ENCODE data around the gene FJX1.
A peak's percentile ranks its signal among the peaks of the same experiment; 100 is the strongest.

FJX1 gene, protein sequence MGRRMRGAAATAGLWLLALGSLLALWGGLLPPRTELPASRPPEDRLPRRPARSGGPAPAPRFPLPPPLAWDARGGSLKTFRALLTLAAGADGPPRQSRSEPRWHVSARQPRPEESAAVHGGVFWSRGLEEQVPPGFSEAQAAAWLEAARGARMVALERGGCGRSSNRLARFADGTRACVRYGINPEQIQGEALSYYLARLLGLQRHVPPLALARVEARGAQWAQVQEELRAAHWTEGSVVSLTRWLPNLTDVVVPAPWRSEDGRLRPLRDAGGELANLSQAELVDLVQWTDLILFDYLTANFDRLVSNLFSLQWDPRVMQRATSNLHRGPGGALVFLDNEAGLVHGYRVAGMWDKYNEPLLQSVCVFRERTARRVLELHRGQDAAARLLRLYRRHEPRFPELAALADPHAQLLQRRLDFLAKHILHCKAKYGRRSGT

DNA sequence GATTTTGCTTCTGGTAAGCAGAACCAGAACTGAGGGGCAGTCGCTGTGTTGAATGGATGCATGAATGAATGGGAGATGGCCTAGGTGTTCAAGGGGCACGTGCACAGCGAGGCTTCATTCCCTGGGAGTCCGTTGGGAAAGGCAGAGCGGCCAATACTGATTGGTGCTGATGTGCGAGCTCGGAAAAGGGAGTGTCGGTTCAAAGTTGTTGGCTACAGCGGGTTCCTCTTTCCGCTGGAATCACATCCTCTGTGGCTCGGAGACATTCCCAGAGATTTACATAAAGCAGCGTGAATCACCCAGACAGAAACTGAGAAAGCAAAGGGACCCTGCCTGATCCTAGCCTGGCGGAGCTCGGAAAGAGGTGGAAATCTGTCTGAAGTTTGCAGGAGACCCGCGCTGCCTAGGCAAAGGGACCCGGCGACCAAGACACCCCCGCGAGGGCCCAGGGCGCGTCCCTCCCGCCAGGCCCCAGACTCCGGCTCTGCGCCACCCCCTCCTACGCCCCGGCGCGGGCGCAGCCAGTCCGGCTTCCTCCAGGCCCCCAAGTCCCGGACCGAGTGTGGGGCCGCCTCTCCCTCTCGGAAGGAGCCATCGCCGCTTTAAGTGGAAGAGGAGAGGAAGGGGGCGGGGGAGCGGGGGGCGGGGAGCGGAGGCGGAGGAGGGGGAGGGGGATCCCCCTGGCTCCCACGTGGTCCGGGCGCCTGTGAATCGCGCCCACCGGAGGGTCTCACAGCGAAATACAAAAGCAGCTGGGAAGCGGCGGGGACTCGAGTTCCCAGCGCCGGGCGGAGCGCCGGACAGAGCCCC, at the start of gene FJX1:
FJX1 (plus strand) TSS at position 774 of the 810 bp plus-strand sequence. CDS start 177 bp downstream, outside the sequence.
- peak; percentile 54 for DNase-seq

DNA sequence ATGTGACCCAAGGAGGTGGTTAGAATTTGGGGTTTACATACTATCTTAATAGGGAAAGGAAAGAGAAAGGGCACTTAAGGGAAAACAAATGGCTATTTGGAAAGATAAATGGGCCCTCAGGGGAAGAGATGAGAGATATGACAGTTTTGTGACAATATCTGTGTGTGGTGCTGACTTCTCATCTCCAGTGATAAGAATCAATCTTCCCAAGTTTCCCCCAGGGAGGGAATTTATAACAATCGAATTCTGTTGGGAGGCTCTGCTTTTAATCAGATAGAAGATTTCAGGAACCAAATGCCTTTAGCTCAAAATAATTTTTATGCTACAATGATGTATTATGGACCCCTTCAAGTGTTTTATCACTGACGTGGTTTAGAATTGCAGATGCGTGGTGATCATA, 46.6 kb upstream of the FJX1 start:
- no peak for DNase-seq

DNA sequence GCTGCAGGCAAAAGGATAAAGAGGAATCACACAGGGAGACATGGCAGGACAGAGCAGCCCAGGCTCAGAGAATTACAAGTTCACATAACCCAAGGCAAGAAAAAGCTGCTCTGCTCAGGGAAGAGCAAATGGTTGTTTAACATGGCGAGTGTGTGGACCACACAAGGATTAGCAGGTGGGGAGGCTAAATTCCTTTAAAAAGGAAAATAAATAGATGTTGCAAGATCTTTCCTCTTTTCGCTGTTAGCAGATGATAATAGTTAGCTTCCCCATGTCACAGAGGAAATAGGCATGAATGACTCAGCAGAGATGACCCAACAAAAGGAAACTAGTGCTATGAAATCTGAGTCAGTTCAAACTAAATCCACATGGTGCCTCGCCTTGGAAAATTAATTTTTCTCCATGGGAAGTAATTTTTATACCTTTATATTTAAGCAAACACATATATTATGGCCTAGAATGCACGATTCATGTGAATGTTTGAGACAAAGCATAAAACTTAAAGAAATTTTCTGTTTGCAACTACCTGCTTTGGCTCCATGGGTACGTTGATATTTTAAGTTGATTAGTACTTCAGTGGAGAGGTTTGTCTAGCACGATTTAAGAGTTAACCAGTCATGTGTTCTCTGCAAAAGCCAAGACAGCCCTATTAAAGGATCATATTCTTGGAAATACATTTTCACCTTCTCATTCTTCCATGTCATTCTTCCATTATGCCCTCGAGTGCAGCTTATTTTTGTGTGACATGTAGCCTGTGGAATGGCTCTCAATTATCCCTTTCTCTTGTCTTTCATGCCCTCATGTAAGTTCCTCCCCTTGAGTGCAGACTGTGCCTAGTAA, 38.5 kb upstream of the FJX1 start:
- peak; percentile 21 for DNase-seq

DNA sequence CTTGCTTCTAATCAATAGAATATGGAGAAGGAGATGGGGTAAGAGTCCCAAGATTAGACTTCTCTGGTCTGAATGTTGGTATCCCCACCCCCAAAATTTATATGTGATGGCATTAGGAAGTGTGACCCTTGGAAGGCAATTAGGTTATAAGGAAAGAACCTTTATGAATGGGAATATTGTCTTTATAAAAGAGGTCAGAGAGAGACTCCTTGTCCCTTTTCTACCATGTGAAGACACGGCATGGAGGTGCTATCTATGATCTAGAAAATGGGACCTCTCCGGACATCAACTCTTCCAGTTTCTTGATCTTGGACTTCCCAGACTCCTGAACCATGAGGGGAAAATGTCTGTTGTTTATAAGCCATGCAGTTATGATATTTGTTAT, 37.9 kb upstream of the FJX1 start:
- DNase-seq, result no peak

DNA sequence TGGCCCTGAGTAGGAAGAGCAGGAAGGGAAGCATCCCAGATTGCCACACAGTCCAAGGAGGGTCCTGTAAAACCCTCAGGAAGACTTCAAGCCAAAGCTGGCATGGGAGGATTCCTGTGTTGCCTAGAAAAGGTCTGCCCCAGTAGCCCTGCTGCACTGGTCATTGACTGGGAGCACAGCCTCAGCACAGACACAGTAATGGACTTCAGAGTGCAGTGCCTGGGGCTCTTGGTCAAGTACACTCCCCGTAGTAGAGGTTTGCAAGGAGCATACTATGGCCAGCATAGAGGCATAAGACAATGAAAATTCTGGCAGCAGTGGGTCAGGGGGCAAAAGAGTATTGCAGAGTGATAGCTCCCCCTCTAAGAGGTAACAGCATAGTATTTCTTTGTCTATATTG, 36.2 kb upstream of the FJX1 start:
- no peak for DNase-seq

DNA sequence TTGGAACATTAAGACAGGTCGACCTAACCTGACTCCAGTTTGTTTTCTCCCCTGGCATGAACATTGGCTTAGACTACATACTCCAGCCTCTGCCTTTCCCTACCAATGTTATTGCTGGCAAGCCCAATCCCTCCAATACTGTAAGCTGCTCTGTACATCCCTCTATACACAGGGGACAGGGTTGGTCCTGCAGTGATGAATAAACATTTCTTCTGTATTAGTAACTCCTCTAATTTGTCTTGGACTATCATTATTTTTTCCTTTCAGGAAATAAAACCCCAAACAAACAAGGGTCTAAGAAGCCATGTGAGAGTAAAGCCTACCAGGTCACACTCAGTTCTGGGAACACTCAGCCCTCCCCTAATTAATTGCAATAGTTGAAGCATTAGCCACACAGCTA, 35.1 kb upstream of the FJX1 start:
- DNase-seq, result no peak

DNA sequence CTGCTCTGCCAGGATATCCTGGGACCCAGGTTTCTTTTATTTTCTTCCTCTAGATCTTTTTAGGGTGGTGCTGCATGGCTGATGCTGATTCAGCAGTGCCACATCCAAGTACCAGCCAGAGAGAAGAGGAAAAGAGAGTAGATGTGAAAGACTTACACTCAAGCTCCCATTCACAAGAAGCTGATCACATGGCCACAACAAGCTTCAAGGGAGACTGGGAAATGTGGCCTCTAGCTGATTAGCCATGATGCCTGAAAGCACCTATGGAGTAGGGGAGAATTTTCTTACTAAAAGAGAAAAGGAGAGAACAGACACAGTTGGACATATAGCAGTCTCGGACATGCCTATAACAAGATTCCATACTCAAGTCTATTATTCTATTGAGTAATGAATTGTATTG, 34.4 kb upstream of the FJX1 start:
- no peak for DNase-seq

DNA sequence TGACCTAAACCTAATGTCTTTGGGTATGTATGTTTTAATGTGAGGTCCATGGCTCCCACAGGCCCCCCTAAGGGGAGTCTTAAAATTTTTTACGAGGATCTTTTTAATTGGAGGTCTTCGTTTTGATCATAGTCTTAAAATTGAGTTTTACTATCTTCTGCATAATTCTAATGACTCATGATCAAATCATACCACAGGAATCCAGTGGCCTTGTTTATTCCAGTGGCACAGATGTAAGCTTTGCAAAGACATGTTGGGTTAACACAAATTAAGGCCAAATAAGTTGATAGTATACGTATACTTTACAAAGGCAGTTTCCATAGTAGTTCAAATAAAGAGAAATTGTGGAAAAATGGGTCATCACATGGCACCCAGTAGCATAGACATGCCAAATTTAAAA, 33.9 kb upstream of the FJX1 start:
- DNase-seq, result no peak

DNA sequence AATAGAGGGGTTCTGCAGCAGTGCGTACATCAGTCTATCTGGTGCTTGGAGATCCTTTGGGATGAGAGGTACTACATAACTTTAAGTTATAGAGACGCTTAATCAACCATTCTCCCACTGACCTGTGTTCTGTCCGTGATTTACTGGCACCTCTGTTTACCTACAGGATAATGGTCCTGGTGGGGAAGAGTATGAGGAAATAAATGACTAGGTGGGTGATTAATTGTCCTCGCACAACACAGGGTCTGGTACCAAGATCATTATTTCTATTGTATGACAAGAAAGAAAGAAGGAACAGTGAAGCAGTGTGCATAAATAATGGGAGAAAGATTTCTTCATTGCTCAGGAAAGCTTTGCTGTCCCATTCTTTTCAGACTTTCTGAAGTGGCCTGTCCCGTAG, 32.8 kb upstream of the FJX1 start:
- no peak for DNase-seq

DNA sequence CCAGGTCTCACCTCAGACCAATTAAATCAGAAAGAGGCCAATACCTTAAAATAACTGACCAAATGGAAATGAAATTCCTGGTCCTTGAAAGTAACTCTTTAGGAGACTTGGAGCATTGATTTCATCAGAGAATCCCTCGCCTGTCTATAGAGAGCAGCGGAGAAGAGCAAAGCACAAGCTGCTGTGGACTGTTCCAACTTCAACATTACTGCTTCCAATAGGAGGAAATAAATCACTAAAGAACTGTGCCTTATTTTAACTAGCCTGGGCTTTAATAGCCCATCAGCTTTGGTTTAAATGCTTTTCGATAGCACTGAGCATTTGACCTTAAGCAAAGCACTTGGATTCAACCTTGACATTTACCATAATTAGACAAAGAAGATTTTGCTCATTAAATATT, 32.0 kb upstream of the FJX1 start:
- DNase-seq, result no peak

DNA sequence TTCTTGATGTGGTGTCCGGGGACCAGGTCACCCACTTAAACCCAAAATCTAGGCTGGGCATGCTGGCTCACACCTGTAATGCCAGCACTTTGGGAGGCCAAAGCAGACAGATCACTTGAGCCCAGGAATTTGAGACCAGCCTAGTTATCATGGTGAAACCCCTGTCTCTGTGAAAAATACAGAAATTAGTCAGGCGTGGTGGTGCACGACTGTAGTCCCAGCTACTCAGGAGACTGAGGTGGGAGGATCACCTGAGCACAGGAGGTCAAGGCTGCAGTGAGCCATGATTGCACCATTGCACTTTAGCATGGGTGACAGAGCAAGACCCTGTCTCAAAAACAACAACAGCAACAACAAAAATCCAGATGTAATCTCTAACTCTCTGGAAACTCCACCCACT, 30.3 kb upstream of the FJX1 start:
- DNase-seq, result no peak

DNA sequence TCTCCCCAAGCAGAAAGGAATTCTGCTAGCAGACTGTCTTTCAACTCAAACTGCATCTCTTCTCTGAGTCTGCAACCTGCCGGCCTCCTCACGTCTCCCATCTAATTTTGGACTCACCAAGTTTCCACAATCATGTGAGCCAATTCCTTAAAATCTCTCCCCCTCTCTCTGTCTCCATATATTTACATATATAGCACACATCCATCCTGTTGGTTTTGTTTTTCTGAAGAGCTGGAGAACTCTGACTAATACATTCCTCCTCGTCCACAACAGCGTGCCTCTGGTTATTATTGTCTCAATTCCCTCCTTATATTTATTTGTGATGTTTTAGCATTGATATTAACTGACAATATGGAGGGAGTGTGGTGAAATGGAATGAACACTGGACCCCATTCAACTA, 29.6 kb upstream of the FJX1 start:
- DNase-seq, result no peak

DNA sequence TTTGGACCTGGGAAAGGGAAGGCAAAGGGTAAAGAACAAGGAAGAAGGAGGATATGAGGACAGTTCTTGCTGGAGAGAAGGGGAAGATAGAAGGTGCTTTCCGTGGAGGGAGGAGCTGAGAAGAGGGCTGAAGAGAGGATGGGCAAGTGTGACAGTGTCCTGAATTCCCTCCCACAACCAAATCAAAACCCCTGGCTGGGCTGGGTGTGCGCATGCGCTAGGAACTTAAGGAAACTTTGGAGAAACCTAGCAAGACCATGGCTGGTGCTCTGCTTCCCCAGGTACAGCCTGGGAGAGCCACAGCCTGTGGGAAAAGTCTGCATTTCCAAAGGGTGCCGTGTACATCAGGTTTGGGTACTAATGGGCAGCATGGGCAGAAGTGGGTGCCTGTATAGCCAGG, 29.0 kb upstream of the FJX1 start:
- DNase-seq, result no peak

DNA sequence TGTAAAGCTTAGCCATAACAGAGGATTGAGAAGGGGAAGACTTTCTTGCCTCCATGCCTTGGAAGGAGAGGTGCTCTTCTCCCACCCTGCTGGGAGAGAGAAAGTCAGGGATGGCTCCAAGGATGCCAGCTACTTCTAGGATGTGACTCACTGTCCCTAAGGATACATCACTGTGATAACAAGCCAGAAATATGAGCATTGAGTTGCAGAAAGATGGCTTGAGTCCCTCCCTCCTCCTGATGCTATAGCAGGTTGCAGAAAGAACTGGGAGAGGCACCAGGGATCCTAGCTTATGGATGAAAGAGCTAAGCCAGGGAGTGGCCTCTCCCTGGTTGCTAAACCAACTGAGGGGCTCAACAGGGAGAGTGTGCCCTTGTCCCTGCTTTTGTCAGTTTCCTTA, 27.8 kb upstream of the FJX1 start:
- DNase-seq, result no peak

DNA sequence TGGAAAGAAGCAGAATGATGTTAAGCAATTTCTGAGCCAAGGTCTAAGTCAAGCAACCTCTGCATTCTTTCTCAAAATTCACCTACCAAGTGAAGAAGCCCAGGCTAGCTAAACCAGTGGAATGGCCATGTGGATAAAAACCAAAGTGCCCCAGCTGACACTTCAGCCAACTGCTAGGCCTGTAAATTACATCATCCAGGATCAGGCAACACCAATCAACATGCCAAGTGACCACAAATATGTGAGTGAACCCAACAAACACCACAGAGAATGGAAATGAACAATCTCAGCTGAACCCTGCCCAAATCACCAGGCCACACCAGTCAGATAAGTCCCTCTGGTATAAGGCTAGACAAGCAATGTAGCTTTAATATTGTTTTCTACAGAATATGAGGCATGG, 25.1 kb upstream of the FJX1 start:
- DNase-seq, result no peak

DNA sequence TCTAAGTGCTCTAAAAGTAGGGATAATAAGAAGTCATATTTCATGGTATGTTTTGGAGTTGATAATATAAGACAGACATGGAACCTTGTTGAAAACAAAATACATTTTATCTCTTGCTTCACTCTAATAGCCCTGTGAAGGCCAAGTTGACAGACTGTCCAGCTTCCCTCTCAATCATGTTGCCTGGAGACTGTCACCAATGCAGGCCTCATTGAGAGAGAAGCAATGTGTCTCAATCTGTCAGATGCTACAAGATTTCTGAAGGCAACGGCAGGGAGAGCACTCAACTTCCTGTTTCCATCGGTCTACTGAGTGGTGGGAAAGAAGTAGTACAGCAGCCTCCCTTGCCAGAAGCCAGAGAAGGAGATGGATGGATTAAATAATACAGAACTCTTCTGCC, 23.6 kb upstream of the FJX1 start:
- no peak for DNase-seq

DNA sequence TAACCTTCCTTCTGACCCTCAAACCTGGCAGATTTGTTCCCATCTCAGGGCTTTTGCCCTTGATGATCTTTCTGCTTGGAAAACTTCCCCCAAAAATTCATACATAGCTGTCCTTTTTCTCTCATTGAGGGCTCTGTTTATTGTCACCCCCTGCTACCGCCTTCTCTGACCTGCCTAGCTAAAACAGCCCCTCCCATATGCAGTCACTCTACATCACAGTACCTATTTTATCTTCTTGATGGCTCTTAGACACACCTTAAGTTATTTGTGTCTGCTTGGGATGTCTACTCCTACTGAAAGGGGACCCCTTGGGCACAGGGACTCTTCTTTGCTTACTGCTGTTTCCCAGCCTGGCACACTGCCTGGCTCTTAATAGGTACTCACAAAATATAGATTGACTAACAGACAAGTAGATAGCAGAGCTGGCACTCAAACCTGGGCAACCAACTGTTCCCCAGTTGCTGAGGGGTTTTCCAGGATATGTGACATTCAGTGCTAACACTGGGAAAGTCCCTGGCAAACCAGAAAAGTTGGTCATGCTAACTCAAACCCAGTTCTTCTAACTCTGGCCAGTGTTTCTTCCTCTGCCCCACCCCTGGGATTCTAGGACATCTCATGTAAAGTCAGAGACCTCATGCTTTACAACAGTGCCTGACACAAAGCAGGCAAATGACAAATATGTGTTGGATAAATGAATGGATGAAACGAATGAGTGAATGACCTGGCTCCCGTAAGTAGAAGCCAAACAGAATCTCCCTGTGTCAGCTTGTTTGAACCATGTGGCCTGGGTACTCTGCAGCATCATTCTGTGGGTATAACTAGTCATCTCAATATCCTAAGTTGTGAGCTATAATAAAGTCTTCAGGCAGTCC, 19.8 kb upstream of the FJX1 start:
- DNase-seq, result no peak

DNA sequence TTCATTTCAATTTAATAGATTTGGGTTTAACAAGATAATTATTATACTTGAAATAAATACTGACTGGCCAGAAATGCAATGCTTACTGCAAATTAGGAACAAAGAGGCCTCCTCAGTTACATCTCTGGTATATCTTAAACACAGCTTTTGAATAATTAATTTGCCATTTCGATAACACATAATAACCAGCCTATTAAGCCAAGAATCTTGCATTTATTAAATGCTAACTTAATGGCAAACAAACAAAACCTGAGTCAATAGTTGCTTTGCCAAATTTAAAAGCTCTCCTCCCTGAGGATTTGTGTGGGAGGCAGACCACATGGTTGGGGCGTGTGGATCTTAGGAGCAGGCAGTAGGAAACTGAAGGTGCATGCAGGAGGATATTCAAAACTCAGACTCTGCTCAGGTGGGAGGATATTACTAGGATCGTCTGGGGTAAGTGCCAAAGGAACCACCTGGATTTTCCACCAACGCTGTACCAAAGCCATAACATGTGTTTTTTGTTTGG, 17.9 kb upstream of the FJX1 start:
- DNase-seq, result no peak

DNA sequence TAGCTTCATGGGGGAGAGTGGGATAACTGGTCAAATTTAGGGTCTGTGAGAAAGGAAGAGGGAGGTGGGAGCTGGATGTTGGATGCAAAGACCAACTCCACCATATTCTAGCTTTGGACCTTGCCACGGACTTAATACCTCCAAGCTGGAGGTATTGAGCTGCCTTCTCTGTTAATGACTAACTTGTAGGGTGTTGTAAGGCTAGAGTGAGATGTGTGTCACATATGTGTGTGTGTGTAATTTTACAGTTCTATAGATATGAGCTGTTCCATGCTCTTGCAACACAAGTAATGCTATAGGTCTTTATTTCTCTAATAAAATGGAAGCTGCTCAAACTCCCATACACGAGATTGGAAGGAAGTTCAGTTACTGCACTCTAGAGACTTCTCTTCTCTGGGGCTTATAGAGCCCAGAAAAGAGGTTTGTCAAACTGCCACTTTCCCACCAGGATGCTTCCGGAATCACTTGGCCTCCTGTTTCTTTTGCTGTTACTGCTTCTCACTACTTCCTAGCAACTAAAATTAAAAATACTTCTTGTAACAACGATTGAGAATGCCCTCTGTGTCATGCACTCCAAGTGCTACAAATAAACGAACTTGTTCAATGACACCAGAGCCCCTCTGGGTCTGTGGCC, 16.0 kb upstream of the FJX1 start:
- no peak for DNase-seq

DNA sequence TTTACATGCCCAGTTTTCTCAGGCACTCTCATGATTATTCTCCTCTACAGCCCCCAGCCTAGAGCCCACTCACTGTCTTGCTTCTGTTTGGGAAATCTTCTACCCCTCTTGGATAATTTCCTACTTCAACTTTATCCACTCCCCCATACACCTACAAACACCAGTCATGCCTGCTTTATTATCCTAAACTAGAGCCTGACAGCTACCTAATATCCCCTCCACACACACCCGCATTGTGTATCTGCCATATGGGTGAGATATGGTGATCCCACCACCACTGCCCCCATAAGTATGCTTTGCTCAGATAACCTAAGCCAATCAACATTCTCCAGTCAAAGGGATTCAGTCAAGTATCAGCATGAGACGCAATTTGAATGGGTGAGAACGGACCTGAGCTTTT, 15.3 kb upstream of the FJX1 start:
- no peak for DNase-seq

DNA sequence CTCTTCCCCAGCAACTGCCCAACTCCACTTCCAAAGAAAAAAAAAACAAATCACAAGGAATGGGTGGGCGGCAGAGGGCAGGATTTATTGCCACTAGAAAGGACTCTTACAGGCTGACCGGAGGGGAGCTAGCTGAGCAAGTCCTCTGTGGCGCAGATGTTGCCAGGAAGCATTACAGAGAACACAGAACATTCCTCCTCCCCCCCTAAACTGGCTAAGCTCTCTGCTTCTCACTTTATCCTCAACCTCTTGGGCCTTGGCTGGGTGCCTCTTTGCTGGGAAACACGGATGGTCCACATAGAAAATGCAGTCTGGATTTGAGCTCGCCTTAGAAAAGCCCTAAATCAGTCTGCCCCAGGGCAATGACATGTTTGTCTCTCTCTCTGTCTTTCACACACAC, 12.6 kb upstream of the FJX1 start:
- DNase-seq, result no peak

DNA sequence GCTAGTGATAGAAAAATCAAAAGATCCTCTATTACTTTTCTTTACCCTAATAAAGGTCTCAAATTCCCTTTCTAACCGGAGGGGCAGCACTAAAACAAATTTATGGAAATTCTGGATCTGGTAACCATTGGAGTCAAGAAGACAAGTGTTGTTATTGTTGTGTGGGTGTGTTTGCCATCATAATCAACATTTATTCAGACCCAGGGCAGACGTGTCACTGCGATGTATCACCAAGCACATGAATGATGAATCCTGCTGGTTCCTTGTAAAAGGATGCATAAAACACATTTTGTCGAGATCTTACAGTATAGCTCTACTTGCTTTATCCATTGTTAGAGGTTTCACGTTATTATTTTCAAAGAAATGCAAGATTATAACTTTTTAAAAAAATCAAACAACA, 12.1 kb upstream of the FJX1 start:
- no peak for DNase-seq

Measured in NCI-H510A treated with DMSO at 0.1 percent for 48 hours (cell line).